ENCODE measurements around the gene TRAM2. TPM values are rescaled to one million over a fixed set of nuclear protein-coding genes. Genes with fewer than 3 reads are reported as not detected.

Gene TRAM2
- total RNA-seq, 4 donors from 2014 or later = 13.3 to 23.8 (median 18.5) TPM

DNA sequence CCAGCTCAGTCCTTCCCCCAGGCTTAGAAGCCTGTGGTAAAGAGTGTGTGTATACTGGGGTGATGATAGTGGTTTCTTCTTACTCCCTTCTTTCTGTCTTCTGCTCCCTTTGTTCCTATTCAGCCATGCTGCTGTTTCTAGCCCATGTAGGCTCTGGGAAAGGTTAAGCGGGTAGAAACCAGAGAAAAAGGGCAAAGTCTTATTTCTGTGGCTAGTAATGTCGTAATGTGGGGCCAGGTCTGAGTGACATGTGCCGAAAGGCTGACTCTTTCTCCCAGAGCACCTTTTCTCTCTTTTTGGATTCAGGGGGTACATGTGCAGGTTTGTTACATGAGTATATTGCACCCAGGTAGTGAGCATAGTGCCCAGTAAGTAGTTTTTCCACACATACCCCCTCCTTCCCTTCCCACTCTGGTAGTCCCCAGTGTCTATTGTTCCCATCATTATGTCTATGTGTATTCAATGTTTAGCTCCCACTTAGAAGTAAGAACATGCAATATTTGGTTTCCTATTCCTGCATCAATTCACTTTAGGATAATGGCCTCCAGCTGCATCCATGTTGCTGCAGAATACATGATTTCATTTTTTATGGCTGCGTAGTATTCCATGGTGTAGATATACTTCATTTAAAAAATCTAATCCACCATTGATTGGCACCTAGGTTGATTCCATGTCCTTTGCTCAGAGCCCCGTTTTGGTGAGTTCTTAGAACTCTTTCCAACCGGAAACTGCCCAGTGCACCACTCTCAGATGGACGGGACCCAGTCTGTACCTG lies 82.4 kb downstream of the TRAM2 start:
- Histone ChIP-seq H3K4me1 (peaks cover 20 to 22% (median 21%) of the 10 kb centered on the region in 4 donors), H3K27me3 (no peaks in the 10 kb centered on the region), H3K27ac (replicated peaks in 1 of 4) (no peak overlapping the region), H3K4me3 (no peak overlapping the region), H3K36me3 (no peaks in the 10 kb centered on the region), H3K9me3 (no peaks in the 10 kb centered on the region)
- DNase-seq (ENCODE audit: extremely low spot score) = peak; percentile 66
- WGBS = over 99% methylated on average over 7 of the region's 7 CpGs
- intact Hi-C loops (cut with DNase I) = loop anchor here (5.0 kb wide), 2 partner anchors 72 to 103 kb away; partner anchors contain the start of gene EFHC1
- TF ChIP-seq EP300 (IDR thresholded peaks at IDR 0.05) (no peak), POLR2A (IDR thresholded peaks at IDR 0.05; ENCODE audit: low read depth) (no peak), POLR2AphosphoS5 (IDR thresholded peaks at IDR 0.05) (no peak)
- TF ChIP-seq, protein P1, sequence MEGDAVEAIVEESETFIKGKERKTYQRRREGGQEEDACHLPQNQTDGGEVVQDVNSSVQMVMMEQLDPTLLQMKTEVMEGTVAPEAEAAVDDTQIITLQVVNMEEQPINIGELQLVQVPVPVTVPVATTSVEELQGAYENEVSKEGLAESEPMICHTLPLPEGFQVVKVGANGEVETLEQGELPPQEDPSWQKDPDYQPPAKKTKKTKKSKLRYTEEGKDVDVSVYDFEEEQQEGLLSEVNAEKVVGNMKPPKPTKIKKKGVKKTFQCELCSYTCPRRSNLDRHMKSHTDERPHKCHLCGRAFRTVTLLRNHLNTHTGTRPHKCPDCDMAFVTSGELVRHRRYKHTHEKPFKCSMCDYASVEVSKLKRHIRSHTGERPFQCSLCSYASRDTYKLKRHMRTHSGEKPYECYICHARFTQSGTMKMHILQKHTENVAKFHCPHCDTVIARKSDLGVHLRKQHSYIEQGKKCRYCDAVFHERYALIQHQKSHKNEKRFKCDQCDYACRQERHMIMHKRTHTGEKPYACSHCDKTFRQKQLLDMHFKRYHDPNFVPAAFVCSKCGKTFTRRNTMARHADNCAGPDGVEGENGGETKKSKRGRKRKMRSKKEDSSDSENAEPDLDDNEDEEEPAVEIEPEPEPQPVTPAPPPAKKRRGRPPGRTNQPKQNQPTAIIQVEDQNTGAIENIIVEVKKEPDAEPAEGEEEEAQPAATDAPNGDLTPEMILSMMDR (IDR thresholded peaks at IDR 0.05) = no peak

DNA sequence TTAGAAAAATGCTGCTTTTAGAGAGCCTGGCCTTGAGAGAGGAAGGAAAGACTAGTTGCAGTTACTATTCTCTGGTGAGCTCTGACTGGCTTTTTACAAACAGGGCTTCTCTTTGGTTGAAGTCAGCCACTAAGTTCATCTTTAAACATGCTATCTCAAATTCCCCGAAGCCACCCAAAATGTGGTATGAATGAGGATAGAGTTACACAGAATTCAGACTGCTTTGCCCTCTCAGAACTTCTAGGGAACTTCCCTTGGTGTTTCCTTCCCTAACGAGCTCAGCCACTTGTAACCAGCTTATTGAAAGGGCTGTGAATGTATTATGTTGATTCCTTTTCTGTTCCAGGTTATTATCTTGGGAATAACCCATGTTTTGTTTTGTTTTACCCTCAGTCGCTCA lies 83.2 kb downstream of the TRAM2 start:
- intact Hi-C loops (cut with DNase I) = no loop called here
- 73% methylated on average over 3 of the region's 3 CpGs for WGBS
- no peaks in the 10 kb centered on the region for H3K9me3 ChIP-seq

DNA sequence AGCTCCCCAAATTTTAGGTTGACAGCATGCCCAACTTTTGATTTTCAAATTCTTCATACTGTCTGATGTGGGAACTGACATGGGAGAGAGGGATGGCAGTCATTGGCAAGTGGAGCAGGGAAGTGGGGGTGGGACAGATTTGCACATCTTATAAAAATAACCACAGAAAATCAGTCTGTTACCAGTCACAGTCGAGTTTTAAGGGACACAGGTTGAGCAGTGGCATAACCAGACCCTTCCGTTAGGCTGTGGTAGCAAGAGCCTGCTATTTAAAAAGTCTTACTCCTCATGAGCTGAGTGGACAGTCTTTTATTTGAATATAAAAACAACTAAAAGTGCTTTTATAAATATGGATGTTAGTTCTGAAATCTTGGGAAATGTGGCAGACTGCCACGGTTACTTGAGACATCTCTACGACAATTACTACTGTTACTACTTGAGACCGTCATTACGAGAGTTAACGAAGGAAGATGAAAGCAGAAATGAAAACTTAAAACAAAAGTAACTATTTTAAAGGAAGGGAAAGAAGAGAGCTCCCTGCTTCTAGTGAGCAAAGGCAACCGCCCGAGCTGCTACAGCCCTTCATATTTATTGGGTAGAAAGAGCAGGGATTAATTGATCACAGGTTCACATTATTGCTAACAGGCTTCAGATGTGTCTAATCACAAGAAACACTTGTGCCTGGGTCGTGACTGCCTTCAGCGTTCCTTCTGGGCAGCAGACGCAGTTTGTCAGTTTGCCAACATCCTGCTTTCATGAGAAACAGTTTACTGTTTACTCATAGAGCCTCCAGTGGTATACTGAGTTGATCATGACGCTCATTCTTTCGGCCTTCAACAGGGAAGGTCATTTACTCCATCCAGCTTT lies 85.4 kb downstream of the TRAM2 start:
- no peaks in the 10 kb centered on the region for H3K27me3 ChIP-seq
- intact Hi-C loops (cut with DNase I) = no loop called here
- H3K4me3 ChIP-seq = no peak overlapping the region
- H3K36me3 ChIP-seq = no peaks in the 10 kb centered on the region
- WGBS = 88% methylated on average over 14 of the region's 14 CpGs
- H3K9me3 ChIP-seq = no peaks in the 10 kb centered on the region
- H3K27ac ChIP-seq (replicated peaks in 1 of 4) = peak overlapping the region in 1 of 4 donors; percentile 1
- DNase-seq (ENCODE audit: extremely low spot score) = peak; percentile 74
- peaks cover 0 to 3% (median 0%) of the 10 kb centered on the region in 4 donors for H3K4me1 ChIP-seq
- TF ChIP-seq EP300 (IDR thresholded peaks at IDR 0.05) (no peak), POLR2AphosphoS5 (IDR thresholded peaks at IDR 0.05) (no peak), POLR2A (IDR thresholded peaks at IDR 0.05; ENCODE audit: low read depth) (no peak)
- TF ChIP-seq, protein P1 (IDR thresholded peaks at IDR 0.05) = no peak

More for the DNA sequence above, 83.2 kb downstream of the TRAM2 start:
- H3K27ac ChIP-seq (replicated peaks in 1 of 4) = no peak overlapping the region
- no peaks in the 10 kb centered on the region for H3K36me3 ChIP-seq
- TF ChIP-seq POLR2AphosphoS5 (IDR thresholded peaks at IDR 0.05) (no peak), POLR2A (IDR thresholded peaks at IDR 0.05; ENCODE audit: low read depth) (no peak), EP300 (IDR thresholded peaks at IDR 0.05) (no peak)
- TF ChIP-seq, protein P1 (IDR thresholded peaks at IDR 0.05) = no peak
- peaks cover 13 to 14% (median 13%) of the 10 kb centered on the region in 4 donors for H3K4me1 ChIP-seq
- no peak overlapping the region for H3K4me3 ChIP-seq
- H3K27me3 ChIP-seq = no peaks in the 10 kb centered on the region
- peak; percentile 3 for DNase-seq (ENCODE audit: extremely low spot score)

DNA sequence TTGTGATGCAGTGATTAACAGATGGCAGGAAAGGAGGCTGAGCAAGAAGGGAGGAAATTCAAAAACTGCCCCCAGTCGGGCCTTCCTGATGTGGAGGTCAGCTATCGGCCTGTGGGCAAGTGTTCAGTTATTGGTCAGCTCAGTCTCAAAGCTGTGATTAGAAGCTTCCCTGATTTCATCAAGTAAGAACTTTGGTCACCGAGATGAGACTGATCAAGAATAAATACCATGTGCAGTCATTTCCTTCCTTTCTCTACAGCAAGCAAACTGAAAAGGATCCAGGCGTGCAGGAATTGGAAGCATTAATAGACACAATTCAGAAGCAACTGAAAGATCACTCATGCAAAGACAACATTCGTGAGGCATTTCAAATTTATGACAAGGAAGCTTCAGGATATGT lies 87.0 kb downstream of the TRAM2 start:
- H3K4me1 ChIP-seq = peaks cover 0 to 3% (median 0%) of the 10 kb centered on the region in 4 donors
- H3K4me3 ChIP-seq = no peak overlapping the region
- peaks cover 0 to 8% (median 0%) of the 10 kb centered on the region in 4 donors for H3K36me3 ChIP-seq
- 77% methylated on average over 5 of the region's 5 CpGs for WGBS
- H3K27me3 ChIP-seq = no peaks in the 10 kb centered on the region
- no peak overlapping the region for H3K27ac ChIP-seq (replicated peaks in 1 of 4)
- intact Hi-C loops (cut with DNase I) = no loop called here
- no peak for TF ChIP-seq POLR2AphosphoS5 (IDR thresholded peaks at IDR 0.05)
- no peak for TF ChIP-seq EP300 (IDR thresholded peaks at IDR 0.05)
- TF ChIP-seq, protein P1 (IDR thresholded peaks at IDR 0.05) = no peak
- no peak for TF ChIP-seq POLR2A (IDR thresholded peaks at IDR 0.05; ENCODE audit: low read depth)
- no peaks in the 10 kb centered on the region for H3K9me3 ChIP-seq
- peak; percentile 86 for DNase-seq (ENCODE audit: extremely low spot score)
